Measurements from ENCODE around the gene TRIM26.
"Not testable (repeated sequence)": the region's sequence is repeated elsewhere in the genome, so short reads cannot be mapped to it uniquely, and the experiment has no call there.

Gene TRIM26

DNA sequence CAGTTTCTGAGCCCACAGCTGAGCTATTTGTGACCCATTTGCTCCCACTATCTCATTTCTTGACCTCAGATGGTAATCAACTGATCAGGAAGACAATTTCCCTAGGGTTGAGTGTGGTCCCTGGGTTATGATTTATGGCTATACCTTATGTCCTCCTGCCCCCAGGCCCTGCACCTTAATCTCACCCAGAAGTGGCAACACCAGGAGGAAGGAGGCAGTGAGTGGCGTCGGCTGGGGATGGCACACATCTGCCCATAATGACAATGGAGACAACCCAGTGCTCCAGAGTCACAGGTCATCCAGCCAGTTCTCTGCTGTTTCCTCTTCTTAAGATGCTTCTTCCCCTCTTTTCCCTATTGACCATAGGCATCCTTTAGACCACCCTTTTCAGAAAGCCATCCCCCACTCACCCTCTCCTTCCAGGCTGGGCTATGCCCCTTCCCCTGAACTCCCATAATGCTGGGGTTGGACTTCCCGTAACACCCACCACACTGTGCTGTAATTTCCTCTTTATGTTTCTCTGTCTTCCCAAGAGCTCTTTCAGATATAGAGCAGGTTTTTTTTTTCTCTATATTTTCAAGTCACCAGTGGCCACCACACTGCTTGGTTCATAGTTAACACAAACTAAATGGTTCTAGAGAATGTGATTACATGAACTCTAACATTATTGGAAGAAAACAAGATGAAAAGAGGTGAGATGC lies 60.1 kb downstream of the TRIM26 start:
- DNase-seq, result no peak

DNA sequence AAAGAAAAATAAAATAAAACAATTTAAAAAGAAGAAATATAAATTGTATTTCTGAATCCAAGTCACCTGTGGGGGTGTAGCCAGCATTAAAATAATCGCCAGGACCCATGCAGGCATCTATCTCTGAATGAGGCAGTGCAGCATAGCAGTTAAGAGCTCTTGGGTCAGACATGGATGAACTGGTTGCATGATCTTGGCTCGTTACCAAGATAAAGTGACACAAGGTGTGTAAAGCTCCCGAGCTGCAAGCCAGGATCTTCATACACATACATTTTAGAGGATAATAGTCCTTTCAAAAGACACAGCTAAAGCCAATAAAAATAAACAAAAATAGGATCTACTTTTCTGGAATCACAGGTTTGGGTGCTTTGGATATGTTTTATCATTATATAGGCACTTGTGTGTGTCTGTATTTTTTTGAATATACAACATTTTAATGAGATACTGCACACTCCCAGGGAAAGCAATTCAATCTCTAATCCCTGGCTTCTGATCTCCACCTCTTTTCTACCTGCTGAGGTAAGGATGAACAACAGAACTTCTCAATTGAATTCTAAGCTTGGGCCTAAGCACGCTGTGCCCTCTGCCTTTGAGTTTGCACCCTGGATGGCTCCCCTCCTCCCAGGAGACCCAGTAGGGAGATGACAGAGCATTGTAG lies 61.1 kb downstream of the TRIM26 start:
- DNase-seq, result no peak

DNA sequence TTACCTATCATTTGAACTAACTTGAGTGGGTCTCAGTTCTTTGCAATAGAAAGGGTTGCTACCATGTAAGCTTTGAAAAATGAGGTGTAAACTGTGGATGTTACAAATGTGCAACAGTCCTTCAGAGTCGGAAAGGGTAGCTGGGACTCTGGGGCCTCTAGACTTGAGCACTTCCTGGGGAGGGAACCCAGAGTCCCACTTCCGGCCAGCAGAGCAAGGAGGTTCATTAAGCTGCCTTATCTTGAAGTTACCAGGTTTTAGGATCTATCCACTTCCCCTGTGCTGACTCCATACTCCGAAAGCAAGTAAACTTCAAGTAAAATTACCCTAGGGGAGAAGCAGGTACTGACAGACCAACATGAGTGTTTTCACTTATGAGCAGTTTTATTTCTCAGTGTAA lies 61.6 kb downstream of the TRIM26 start:
- no peak for DNase-seq

DNA sequence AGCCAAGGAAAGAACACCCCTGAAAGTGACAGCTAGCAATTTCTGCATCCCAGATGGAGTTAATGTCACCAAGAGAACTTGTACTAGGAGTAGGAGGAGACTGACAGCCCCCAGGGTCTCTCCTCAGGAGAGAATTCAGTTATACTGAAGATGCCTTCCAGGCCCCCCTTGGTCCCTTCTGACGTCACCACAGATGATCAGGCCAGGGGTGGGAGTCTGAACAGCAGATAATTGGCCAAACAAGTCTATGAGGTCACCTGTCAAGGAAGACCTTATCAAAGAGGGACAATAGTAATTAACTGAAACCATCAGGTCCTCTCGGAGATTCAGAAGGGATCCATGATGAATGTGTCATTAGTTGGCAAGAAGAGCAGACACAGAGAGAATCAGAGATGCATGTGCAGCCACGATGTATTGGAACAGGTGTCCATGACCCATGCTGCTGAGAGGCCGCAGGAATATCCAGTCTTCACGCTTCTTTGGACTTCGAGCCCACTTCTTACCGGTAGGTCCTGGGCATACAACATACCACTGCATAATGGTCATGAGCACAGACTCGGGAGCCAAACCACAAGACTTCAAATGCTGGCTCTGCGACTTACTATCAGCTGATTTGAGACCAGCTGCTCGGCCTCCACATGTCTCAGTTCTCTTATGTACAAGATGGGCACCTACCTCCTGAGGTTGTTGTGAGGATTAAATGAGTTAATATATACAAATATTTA lies 62.4 kb downstream of the TRIM26 start:
- DNase-seq, result no peak

DNA sequence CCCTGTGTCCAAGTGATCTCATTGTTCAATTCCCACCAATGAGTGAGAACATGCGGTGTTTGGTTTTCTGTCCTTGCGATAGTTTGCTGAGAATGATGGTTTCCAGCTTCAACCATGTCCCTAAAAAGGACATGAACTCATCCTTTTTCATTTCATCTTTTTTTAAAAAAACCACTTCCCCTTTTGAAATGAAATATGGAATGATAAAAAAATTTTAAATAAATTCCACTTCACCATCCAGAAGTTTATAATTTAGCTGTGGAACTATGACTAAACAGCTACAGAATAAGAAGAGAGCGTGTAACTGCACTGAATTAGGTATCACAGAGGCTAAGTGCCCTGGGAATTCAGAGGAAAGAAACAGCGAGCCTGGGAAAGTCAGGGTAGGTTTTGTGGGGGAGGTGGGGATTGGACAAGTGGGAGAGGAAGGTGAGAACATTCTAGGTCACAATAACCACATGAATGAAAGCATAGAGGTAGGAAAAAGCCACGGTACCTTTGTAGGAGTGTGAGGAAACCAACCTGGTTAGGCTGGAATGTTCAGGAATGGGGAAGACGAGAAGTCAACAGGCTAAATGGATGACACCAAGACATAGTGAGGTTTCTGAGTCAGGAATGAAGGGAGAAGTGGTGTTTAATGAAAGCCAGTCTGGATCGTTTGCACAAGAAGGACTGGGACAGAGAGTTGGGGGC lies 63.2 kb downstream of the TRIM26 start:
- no peak for DNase-seq

DNA sequence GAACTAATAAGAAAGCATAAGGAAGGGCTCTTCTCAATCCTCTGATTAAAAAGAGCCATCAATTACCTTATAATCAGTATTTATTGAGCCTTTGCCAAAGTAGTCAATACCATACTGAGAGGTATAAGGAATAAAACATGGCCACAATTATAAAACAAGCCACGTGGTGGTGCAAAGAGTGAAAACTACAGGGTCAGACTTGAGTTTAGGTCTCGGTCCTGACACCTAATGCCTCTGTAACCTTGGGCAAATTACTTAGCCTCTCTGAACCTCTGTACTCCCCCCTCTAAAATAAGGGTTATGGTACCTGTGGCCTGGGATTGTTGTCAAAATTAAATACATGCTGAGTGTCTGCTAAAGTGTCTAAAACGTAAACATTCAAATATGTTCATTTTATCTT lies 64.0 kb downstream of the TRIM26 start:
- DNase-seq, result no peak

DNA sequence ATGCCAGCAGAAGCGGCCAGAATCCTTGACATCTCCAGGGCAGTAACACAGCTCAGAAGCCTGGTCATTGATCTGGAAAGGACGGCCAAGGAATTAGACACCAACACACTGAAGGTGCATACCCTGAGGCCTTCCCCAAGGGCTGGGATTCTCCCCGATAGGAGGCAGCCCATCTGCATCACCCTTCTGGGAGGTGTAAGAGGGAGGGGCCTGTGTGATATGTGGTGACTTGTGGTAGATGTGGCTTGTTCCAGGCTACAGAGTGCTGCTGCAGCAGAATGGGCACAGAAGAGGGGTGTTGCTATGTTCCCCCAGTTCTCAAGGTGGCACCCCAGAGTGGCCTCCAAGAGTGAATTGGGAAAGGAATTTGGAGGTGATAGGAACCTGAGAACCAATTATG lies 66.1 kb downstream of the TRIM26 start:
- no peak for DNase-seq

DNA sequence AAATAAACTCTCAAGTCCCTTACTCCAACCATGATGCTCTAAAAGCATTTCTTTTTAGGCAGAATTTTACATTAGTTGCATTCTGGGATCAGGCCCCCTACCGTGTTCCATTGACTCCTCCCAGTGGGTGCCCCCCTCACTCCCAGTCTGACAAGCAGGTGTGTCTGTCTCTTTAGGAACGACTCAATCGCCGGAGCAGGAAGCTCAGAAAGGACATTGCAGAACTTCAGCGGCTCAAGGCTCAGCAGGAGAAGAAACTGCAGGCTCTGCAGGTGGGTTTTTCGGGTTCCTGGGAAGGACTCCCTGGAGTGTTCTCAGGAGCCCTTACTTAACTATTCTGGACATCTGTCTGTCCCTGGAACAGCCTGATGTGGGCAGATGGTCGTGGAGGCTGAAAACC lies 67.4 kb downstream of the TRIM26 start:
- no peak for DNase-seq

DNA sequence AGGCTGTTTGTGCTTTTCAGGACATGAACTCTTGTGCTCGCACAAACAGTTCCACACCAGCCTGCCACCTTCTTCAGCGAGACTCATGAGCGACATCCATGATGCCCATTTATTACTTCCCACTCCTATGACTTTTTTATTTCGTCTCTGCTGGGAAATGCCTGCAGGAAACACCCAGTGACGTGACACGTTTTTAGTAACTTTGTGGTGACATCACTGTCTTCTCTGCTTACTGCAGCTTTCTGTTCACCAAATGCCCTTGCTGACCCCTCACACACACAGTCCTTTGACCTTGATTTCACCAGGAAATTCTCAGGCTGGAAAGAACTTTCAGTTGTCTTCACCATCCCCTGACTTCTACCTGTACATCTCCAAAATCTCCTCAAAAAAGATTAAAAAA lies 68.4 kb downstream of the TRIM26 start:
- no peak for DNase-seq

DNA sequence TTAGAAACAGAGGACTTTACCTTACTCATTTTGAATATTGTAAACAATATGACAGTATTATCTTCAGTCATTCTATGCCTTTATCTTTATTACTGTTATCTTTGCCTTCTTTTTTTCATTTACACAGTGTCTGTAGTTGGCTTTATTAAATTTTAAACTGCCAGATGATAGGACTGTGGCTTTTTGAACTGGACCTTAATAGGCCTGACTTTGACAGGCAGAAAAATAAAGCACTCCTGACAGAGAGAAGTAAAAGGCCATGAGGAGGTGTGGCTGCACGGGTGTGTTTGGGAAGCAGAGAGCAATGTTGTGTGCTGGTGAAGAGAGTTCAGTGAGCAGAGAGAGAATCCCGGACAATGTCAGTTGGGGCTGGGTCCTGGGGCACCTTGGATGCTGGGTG lies 69.4 kb downstream of the TRIM26 start:
- no peak for DNase-seq

DNA sequence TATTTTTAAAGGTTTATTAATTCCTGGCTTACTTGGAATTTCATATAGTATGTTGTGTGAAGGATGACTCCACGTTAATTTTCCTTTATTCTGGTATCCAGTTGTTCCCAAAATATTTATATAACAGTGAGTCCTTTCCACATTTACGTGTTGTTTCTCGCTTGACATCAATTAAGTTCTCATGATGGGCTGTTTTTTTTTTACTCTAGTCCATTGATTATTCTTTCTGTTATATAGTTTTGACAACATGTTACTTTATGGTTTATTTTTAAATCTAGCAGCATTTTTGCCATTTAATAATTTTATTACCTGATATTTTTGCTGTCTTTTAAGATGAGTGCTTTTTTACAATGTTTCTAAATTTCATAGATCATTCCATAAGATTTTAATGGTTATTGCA lies 70.5 kb downstream of the TRIM26 start:
- no peak for DNase-seq

DNA sequence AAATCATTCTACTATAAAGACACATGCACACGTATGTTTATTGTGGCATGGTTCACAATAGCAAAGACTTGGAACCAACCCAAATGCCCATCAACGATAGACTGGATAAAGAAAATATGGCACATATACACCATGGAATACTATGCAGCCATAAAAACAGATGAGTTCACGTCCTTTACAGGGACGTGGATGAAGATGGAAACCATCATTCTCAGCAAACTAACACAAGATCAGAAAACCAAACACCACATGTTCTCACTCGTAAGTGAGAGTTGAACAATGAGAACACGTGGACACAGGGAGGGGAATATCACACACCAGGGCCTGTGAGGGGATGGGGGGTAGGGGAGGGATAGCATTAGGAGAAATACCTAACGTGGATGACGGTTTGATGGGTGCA lies 73.0 kb downstream of the TRIM26 start:
- not testable (repeated sequence) for DNase-seq

DNA sequence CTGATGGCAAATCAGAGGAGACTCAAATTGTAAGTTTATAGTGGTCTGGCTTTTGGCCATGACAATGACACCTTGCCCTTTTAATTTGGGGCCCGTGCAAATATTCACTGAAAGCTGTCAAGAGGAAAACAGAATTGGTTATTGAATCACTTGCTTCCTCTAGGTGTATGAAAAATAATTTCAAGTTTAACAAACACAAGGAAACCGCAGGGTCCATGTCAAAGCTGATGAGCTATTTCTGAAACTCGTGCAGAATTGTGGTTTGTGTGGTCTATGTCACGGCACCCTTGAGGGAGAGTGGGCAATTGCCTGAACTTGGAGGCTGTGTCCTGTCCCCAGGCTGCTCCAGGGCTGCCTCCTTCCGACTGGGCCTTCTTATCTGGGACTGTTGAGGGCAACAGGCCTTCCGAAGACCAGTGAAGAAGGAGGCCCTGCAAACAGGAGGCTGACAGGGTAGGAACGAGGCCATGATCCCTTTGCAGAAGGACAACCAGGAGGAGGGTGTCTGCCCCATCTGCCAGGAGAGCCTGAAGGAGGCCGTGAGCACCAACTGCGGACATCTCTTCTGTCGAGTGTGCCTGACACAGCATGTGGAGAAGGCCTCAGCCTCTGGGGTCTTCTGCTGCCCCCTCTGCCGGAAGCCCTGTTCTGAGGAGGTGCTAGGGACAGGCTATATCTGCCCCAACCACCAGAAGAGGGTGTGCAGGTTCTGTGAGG lies 76.5 kb downstream of the TRIM26 start:
- DNase-seq, result no peak

DNA sequence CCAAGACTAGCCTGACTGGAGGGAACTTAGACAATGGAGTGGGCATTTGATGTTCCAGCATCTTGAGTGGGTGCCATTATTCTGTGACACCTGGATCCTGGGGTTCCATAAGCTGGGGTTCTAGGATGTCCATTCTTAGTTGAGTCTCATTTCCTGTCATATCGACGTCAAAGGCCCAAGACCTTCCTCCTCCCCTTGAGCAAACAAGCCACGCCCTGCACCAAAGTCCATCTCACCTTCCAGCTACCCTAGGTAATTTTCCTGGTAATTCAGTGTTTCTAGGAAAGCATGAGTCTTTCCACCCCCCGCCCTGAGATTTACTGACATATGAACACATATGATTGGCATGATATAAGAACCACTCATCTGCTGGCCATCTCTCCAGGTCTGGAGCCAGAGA lies 77.4 kb downstream of the TRIM26 start, which contains the start of gene TRIM40:
TSS of gene TRIM40 (plus strand) at position 384 of the 400 bp plus-strand sequence. CDS start 897 bp downstream, outside the sequence.
- DNase-seq, result no peak

DNA sequence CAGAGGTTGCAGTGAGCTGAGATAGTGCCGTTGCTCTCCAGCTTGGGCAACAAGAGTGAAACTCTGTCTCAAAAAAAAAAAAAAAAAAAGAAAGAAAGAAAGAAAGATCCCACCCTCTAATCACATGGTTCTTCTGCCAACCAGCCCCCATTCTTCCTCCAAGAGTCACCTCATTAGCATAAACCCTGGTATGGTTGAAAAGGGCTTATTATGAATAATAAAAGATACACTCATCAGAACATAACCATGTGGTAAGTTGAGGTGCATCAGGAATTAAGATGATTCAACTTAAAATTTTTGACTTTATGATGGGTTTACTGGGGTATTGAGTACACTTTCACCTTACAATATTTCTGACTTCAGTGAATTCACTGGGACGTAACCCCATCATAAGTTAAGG lies 78.1 kb downstream of the TRIM26 start:
- DNase-seq, result no peak

All from NCI-H2081 treated with DMSO at 0.1 percent for 48 hours (cell line).